HL-60 (cell line): Measurements from ENCODE around the gene ZG16.

Experiments used
- CTCF ChIP-seq: IDR thresholded peaks from one replicate; pipeline ENCODE4 v1.5.1; 2011; ENCODE audit warnings: low read length, control low read depth, inconsistent platforms; ENCODE audit not compliant: insufficient read depth
- GABPA ChIP-seq: IDR thresholded peaks from 2 replicates; pipeline ENCODE4 v1.6.1; 2012; ENCODE audit warnings: low read depth
- POLR2AphosphoS5 ChIP-seq: IDR thresholded peaks from 2 replicates; pipeline ENCODE4 v1.6.1; 2012; ENCODE audit warnings: low read depth
- REST ChIP-seq: IDR thresholded peaks from 2 replicates; pipeline ENCODE4 v1.6.1; 2012; ENCODE audit warnings: low read depth; ENCODE audit not compliant: insufficient replicate concordance
- SPI1 ChIP-seq: IDR thresholded peaks from 2 replicates; pipeline ENCODE4 v1.6.1; 2012; ENCODE audit warnings: low read depth, mild to moderate bottlenecking, borderline replicate concordance

GRCh38 chr16:29760567-29761279 is 17.3 kb upstream of the ZG16 start:
- TF ChIP-seq POLR2AphosphoS5 (no peak), CTCF (no peak), GABPA (no peak), SPI1 (no peak), REST (no peak)
